Karpas-422 (cell line): ENCODE results near the gene KSR2. TPM values are rescaled to one million over a fixed set of nuclear protein-coding genes. Genes with fewer than 3 reads are reported as not detected.
"Not testable (repeated sequence)": the region's sequence is repeated elsewhere in the genome, so short reads cannot be mapped to it uniquely, and the experiment has no call there.

Experiments used
- DNase-seq: peaks from one replicate; pipeline ENCODE4 v3.0.0-alpha.2; 2015
- H2AFZ ChIP-seq: fragments of 200-600 bp; sonication (generic); 2 replicates; pipeline ENCODE4 v1.6.1; 2014; ENCODE audit warnings: antibody characterized with exemption, low read length, mixed read lengths
- H3K27ac ChIP-seq: fragments of 200-600 bp; sonication (generic); 2 replicates; pipeline ENCODE4 v1.5.1; 2014; ENCODE audit warnings: mild to moderate bottlenecking, low read length, moderate library complexity
- H3K27me3 ChIP-seq: fragments of 200-600 bp; sonication (generic); 2 replicates; pipeline ENCODE4 v1.6.1; 2014; ENCODE audit warnings: low read length, mixed read lengths
- H3K36me3 ChIP-seq: fragments of 200-600 bp; sonication (generic); 2 replicates; pipeline ENCODE4 v1.6.1; 2014; ENCODE audit warnings: low read length, mixed read lengths; ENCODE audit not compliant: insufficient read depth
- H3K4me1 ChIP-seq: fragments of 200-600 bp; sonication (generic); 2 replicates; pipeline ENCODE4 v1.6.1; 2014; ENCODE audit warnings: mild to moderate bottlenecking, low read length, mixed read lengths
- H3K4me2 ChIP-seq: fragments of 200-600 bp; sonication (generic); 2 replicates; pipeline ENCODE4 v1.6.1; 2014; ENCODE audit warnings: low read length, low read depth, mild to moderate bottlenecking; ENCODE audit not compliant: poor library complexity, severe bottlenecking
- H3K4me3 ChIP-seq: fragments of 200-600 bp; sonication (generic); 2 replicates; pipeline ENCODE4 v1.5.1; 2014; ENCODE audit warnings: mild to moderate bottlenecking, antibody characterized with exemption, low read length, mixed read lengths
- H3K79me2 ChIP-seq: fragments of 200-600 bp; sonication (generic); 2 replicates; pipeline ENCODE4 v1.6.1; 2014; ENCODE audit warnings: mild to moderate bottlenecking, low read length, mixed read lengths
- H3K9ac ChIP-seq: fragments of 200-600 bp; sonication (generic); 2 replicates; pipeline ENCODE4 v1.6.0; 2014; ENCODE audit warnings: low read length
- H3K9me2 ChIP-seq: fragments of 200-600 bp; sonication (generic), shearing (Covaris generic); replicated peaks from 2 replicates; pipeline ENCODE4 v1.6.0; 2014; ENCODE audit warnings: mild to moderate bottlenecking, low read length, moderate library complexity; ENCODE audit not compliant: insufficient read depth
- H3K9me3 ChIP-seq: fragments of 300-700, 200-600 bp; sonication (generic); 2 replicates; pipeline ENCODE4 v1.6.1; 2014; ENCODE audit warnings: low read length, mixed read lengths
- H4K20me1 ChIP-seq: fragments of 200-600 bp; sonication (generic); 2 replicates; pipeline ENCODE4 v1.6.1; 2014; ENCODE audit warnings: mild to moderate bottlenecking, antibody characterized with exemption, low read length, low read depth; ENCODE audit not compliant: insufficient read depth
- total RNA-seq: library from RNA; depleted of rRNA; stranded (reverse); fragments of >200 nt; shearing (Covaris generic); gene quantifications from 2 replicates; pipeline ENCODE4 v1.2.3, GENCODE V29; 2014; ENCODE audit warnings: low replicate concordance

Gene KSR2
- total RNA-seq, 1 experiment from 2014 or later = 0.04 TPM

DNA sequence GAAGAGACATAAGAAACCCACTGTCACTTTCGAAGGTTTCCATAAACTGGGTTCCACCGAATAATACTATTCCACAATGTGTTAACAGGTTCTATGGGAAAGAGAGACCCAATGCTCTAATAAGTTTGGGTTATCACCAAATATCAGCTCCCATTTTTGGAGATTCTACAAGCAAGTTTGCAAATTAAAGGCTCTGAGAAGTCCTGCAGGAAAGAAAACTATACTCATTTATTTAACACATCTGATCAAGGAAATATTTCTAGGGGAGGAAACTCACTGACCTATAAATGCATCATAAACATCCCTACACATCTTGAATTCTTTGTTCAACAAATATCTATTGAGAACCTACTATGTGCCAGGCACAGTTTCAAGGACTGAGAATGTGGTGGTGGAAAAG is 161.4 kb downstream of the KSR2 start:
- H3K9me3 ChIP-seq = no peaks in the 10 kb centered on the region
- no peaks in the 10 kb centered on the region for H3K79me2 ChIP-seq
- no peaks in the 10 kb centered on the region for H3K36me3 ChIP-seq
- H3K9me2 ChIP-seq = no peaks in the 10 kb centered on the region
- no peaks in the 10 kb centered on the region for H3K27me3 ChIP-seq
- H2AFZ ChIP-seq = no peak overlapping the region
- no peak overlapping the region for H3K9ac ChIP-seq
- no peaks in the 10 kb centered on the region for H4K20me1 ChIP-seq
- H3K4me2 ChIP-seq = no peak overlapping the region
- H3K4me1 ChIP-seq = no peaks in the 10 kb centered on the region
- H3K27ac ChIP-seq = no peak overlapping the region
- no peak for DNase-seq
- no peak overlapping the region for H3K4me3 ChIP-seq

DNA sequence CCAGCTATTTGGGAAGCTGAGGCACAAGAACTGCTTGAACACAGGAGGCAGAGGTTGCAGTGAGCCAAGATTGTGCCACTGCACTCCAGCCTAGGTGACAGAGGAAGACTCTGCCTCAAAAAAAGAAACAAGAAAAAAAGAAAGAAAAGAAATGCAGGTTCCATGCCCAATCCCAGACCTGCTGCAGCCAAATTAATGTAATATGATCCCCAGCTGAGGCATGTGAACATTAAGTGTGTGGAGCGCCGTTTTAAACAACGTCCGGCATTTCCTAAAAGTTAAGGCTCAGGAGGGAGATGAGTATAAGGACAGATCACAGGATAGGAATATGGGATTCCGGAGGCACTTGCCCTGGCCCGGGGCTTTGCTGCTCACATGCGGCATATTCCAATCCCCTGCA is 162.9 kb downstream of the KSR2 start:
- no peak for DNase-seq

GRCh38 chr12:117803001-117803400 is 165.8 kb downstream of the KSR2 start:
- Histone ChIP-seq H3K4me2 (no peak overlapping the region), H3K79me2 (no peaks in the 10 kb centered on the region), H4K20me1 (no peaks in the 10 kb centered on the region), H3K9me3 (no peaks in the 10 kb centered on the region), H3K27ac (no peak overlapping the region), H3K4me1 (no peaks in the 10 kb centered on the region), H3K9me2 (no peaks in the 10 kb centered on the region), H3K36me3 (no peaks in the 10 kb centered on the region), H2AFZ (no peak overlapping the region), H3K9ac (no peak overlapping the region), H3K4me3 (no peak overlapping the region), H3K27me3 (no peaks in the 10 kb centered on the region)
- DNase-seq = no peak

More for the DNA sequence above, 162.9 kb downstream of the KSR2 start:
- H3K27ac ChIP-seq = no peak overlapping the region
- H3K9me2 ChIP-seq = no peaks in the 10 kb centered on the region
- no peaks in the 10 kb centered on the region for H3K27me3 ChIP-seq
- no peaks in the 10 kb centered on the region for H4K20me1 ChIP-seq
- no peaks in the 10 kb centered on the region for H3K9me3 ChIP-seq
- no peaks in the 10 kb centered on the region for H3K79me2 ChIP-seq
- H3K4me1 ChIP-seq = no peaks in the 10 kb centered on the region
- H2AFZ ChIP-seq = no peak overlapping the region
- no peaks in the 10 kb centered on the region for H3K36me3 ChIP-seq
- no peak overlapping the region for H3K4me3 ChIP-seq
- H3K4me2 ChIP-seq = no peak overlapping the region
- no peak overlapping the region for H3K9ac ChIP-seq

- not testable (repeated sequence) for H3K9ac ChIP-seq, H3K27ac ChIP-seq, H3K36me3 ChIP-seq, H3K4me2 ChIP-seq, H3K4me1 ChIP-seq, H3K9me3 ChIP-seq, H3K9me2 ChIP-seq, H2AFZ ChIP-seq, DNase-seq, H3K27me3 ChIP-seq, H3K79me2 ChIP-seq, H4K20me1 ChIP-seq, H3K4me3 ChIP-seq
Observed at GRCh38 chr12:117800711-117801110, 168.1 kb downstream of the KSR2 start.

DNA sequence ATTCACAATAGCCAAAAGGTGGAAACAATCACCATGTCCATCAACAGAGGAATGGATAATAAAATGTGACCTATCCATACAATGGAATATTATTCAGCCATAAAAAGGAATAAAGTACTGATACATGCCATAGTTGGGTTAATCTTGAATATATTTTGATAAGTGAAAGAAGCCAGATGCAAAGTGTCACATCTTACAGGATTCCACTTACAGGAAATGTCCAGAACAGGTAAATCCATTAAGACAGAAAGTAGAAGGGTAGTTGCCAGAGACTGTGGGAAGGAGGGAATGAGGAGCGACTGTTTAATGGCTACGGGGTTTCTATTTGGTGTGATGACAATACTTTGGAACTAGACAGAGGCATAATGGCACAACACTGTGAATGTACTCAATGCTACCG is 171.6 kb downstream of the KSR2 start:
- no peak overlapping the region for H3K27ac ChIP-seq
- H3K9ac ChIP-seq = no peak overlapping the region
- H3K36me3 ChIP-seq = no peaks in the 10 kb centered on the region
- no peak overlapping the region for H3K4me2 ChIP-seq
- no peaks in the 10 kb centered on the region for H3K9me2 ChIP-seq
- H3K79me2 ChIP-seq = no peaks in the 10 kb centered on the region
- H4K20me1 ChIP-seq = no peaks in the 10 kb centered on the region
- H2AFZ ChIP-seq = no peak overlapping the region
- H3K9me3 ChIP-seq = peaks cover 5% of the 10 kb centered on the region
- no peak overlapping the region for H3K4me3 ChIP-seq
- no peaks in the 10 kb centered on the region for H3K4me1 ChIP-seq
- H3K27me3 ChIP-seq = no peaks in the 10 kb centered on the region
- DNase-seq = no peak

DNA sequence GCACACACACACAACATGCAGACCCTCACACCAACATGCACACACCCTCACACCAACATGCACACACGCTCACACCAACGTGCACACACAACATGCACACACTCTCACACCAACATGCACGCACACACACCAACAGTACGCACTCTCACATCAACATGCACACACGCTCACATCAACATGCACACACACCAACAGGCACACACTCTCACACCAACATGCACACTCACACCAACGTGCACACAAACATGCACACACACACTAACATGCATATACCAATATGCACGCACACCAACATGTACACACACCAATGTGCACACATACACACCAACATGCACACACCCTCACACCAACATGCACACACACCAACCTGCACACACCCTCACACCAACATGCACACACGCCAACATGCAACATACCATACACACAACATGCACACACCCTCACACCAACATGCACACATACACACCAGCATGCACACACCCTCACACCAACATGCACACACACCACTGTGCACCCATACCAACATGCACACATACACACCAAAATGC is 175.8 kb downstream of the KSR2 start:
- Histone ChIP-seq H3K4me2 (no peak overlapping the region), H2AFZ (no peak overlapping the region), H3K27ac (no peak overlapping the region), H3K79me2 (no peaks in the 10 kb centered on the region), H3K9me2 (no peaks in the 10 kb centered on the region), H3K4me3 (no peak overlapping the region), H3K36me3 (no peaks in the 10 kb centered on the region), H3K9me3 (peaks cover 5% of the 10 kb centered on the region), H3K9ac (no peak overlapping the region), H3K4me1 (no peaks in the 10 kb centered on the region), H4K20me1 (no peaks in the 10 kb centered on the region), H3K27me3 (no peaks in the 10 kb centered on the region)
- DNase-seq = no peak

DNA sequence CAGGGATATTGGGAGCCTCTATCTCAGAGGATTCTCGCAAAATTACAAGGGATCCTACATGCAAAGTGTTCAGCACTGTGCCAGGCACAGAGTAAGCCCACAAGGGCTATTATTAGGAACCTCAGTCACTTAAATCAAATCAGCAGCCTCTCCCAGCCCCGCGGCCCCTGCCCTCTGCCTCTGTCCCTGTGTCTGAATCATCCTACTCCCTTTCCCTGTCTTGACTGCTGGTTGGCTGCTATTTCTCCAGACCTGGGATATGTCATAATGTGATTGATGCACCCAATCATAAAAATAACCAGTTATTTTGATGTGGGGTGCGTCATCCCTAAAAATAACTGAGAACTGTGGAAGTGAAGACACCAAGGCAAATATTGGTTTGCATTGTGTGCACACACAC is 176.3 kb downstream of the KSR2 start:
- DNase-seq = no peak
- Histone ChIP-seq H3K27ac (no peak overlapping the region), H3K27me3 (no peaks in the 10 kb centered on the region), H3K36me3 (no peaks in the 10 kb centered on the region), H2AFZ (no peak overlapping the region), H3K9me3 (peaks cover 5% of the 10 kb centered on the region), H3K4me3 (no peak overlapping the region), H3K4me2 (no peak overlapping the region), H4K20me1 (no peaks in the 10 kb centered on the region), H3K9ac (no peak overlapping the region), H3K4me1 (no peaks in the 10 kb centered on the region), H3K9me2 (no peaks in the 10 kb centered on the region), H3K79me2 (no peaks in the 10 kb centered on the region)

DNA sequence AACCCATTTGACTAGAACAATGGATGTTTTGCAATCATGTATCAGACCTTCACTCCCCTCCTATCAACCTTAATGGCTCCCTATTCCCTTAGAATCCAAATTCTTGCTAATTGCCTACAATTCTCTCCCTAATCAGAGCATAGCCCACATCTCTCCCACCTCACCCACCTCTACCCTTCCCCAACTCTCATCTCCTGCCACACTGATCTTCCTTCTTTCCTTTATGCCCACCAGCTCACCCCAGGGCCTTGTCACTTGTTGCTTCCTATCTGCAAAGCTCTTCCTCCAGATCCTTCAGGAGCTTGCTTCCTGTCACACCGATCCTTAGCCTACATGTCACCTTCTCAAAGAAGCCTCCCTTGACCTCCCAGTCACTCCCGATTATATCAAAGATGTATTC is 177.8 kb downstream of the KSR2 start:
- no peaks in the 10 kb centered on the region for H3K9me2 ChIP-seq
- H3K79me2 ChIP-seq = no peaks in the 10 kb centered on the region
- no peak overlapping the region for H2AFZ ChIP-seq
- H3K4me2 ChIP-seq = no peak overlapping the region
- H3K27me3 ChIP-seq = no peaks in the 10 kb centered on the region
- H3K36me3 ChIP-seq = no peaks in the 10 kb centered on the region
- peaks cover 5% of the 10 kb centered on the region for H3K9me3 ChIP-seq
- no peak overlapping the region for H3K27ac ChIP-seq
- no peak overlapping the region for H3K9ac ChIP-seq
- H3K4me1 ChIP-seq = no peaks in the 10 kb centered on the region
- DNase-seq = no peak
- no peaks in the 10 kb centered on the region for H4K20me1 ChIP-seq
- no peak overlapping the region for H3K4me3 ChIP-seq

GRCh38 chr12:117790198-117790597 is 178.6 kb downstream of the KSR2 start:
- no peak overlapping the region for H2AFZ ChIP-seq
- no peaks in the 10 kb centered on the region for H3K79me2 ChIP-seq
- no peak overlapping the region for H3K9ac ChIP-seq
- H4K20me1 ChIP-seq = no peaks in the 10 kb centered on the region
- H3K9me2 ChIP-seq = no peaks in the 10 kb centered on the region
- no peak overlapping the region for H3K4me2 ChIP-seq
- peaks cover 5% of the 10 kb centered on the region for H3K9me3 ChIP-seq
- H3K36me3 ChIP-seq = no peaks in the 10 kb centered on the region
- H3K4me1 ChIP-seq = no peaks in the 10 kb centered on the region
- no peak overlapping the region for H3K27ac ChIP-seq
- no peak for DNase-seq
- H3K27me3 ChIP-seq = no peaks in the 10 kb centered on the region
- H3K4me3 ChIP-seq = no peak overlapping the region
